H54 (cell line): ENCODE results near the gene PTPRO.
"Not testable (repeated sequence)": the region's sequence is repeated elsewhere in the genome, so short reads cannot be mapped to it uniquely, and the experiment has no call there.

Experiments used
- DNase-seq: peaks from one replicate; pipeline ENCODE4 v3.0.0; 2011; ENCODE audit warnings: low spot score, mixed read lengths; ENCODE audit not compliant: insufficient read length
- FAIRE-seq: peaks from 3 replicates; lab custom pipeline; 2011; peaks lifted over from hg19 to GRCh38; lab: Jason Lieb, UNC
- POLR2A ChIP-seq: IDR thresholded peaks from 2 replicates; pipeline ENCODE4 v1.6.1; 2011; ENCODE audit warnings: low read depth, mild to moderate bottlenecking, low read length

Gene PTPRO

GRCh38 chr12:15591811-15592210 lies 269.5 kb downstream of the PTPRO start:
- no peak for TF ChIP-seq POLR2A
- DNase-seq (no peak), FAIRE-seq (no peak)

- no peak for TF ChIP-seq POLR2A
- DNase-seq (no peak), FAIRE-seq (no peak)
Observed at GRCh38 chr12:15592934-15593333, 270.6 kb downstream of the PTPRO start.

GRCh38 chr12:15596174-15596573 lies 273.9 kb downstream of the PTPRO start:
- no peak for FAIRE-seq
- DNase-seq: no peak
- no peak for TF ChIP-seq POLR2A

GRCh38 chr12:15597125-15597830 lies 275.0 kb downstream of the PTPRO start:
- TF ChIP-seq POLR2A: no peak
- DNase-seq (no peak), FAIRE-seq (no peak)

GRCh38 chr12:15599266-15600037 lies 277.1 kb downstream of the PTPRO start:
- DNase-seq: no peak
- no peak for TF ChIP-seq POLR2A
- FAIRE-seq: peak; percentile 38

- no peak for TF ChIP-seq POLR2A
- DNase-seq: no peak
- FAIRE-seq: no peak
Observed at GRCh38 chr12:15600223-15600935, 278.1 kb downstream of the PTPRO start.

- no peak for TF ChIP-seq POLR2A
- DNase-seq (no peak), FAIRE-seq (peak; percentile 30)
Observed at GRCh38 chr12:15601210-15601800, 279.0 kb downstream of the PTPRO start.

GRCh38 chr12:15602051-15602672 lies 279.9 kb downstream of the PTPRO start:
- DNase-seq (no peak), FAIRE-seq (no peak)
- TF ChIP-seq POLR2A: no peak

GRCh38 chr12:15603474-15604085 lies 281.3 kb downstream of the PTPRO start:
- FAIRE-seq: no peak
- no peak for DNase-seq

GRCh38 chr12:15605881-15606590 lies 283.7 kb downstream of the PTPRO start:
- no peak for DNase-seq
- no peak for TF ChIP-seq POLR2A
- no peak for FAIRE-seq

More at GRCh38 chr12:15603474-15604085, 281.3 kb downstream of the PTPRO start:
- no peak for TF ChIP-seq POLR2A

GRCh38 chr12:15608406-15608805 lies 286.1 kb downstream of the PTPRO start:
- FAIRE-seq: no peak
- DNase-seq: no peak
- TF ChIP-seq POLR2A: no peak

- no peak for DNase-seq
- TF ChIP-seq POLR2A: no peak
- no peak for FAIRE-seq
Observed at GRCh38 chr12:15608941-15609340, 286.6 kb downstream of the PTPRO start.

- no peak for FAIRE-seq
Observed at GRCh38 chr12:15613981-15614380, 291.7 kb downstream of the PTPRO start.

GRCh38 chr12:15616495-15616894 lies 294.2 kb downstream of the PTPRO start:
- not testable (repeated sequence) for DNase-seq, FAIRE-seq

More at GRCh38 chr12:15613981-15614380, 291.7 kb downstream of the PTPRO start:
- DNase-seq: no peak
- TF ChIP-seq POLR2A: no peak
